MCF 10A (cell line): Measurements from ENCODE around the gene FAM187B. TPM values are rescaled to one million over a fixed set of nuclear protein-coding genes. Genes with fewer than 3 reads are reported as not detected.

Experiments
- BruUV-seq: library from RNA; stranded (reverse); fragments of 400-500 nt; replicated peaks from 2 replicates; lab custom pipeline; 2021; lab: Mats Ljungman, UMichigan
- CTCF ChIA-PET: fragments of 300-600 bp; sonication (Branson Sonifier 250); formaldehyde crosslinking; extraction: SDS; loops from one replicate; lab custom pipeline; 2021; ENCODE audit warnings: antibody characterized with exemption, inconsistent platforms; lab: Yijun Ruan, JAX
- POLR2A ChIA-PET: fragments of 300-600, 350-650 bp; sonication (Branson Sonifier 250); formaldehyde crosslinking; extraction: SDS; loops from one replicate; lab custom pipeline; 2020; ENCODE audit warnings: antibody characterized with exemption, inconsistent platforms; lab: Yijun Ruan, JAX
- DNase-seq: peaks from one replicate; pipeline ENCODE4 v3.0.0-alpha.2; 2018; ENCODE audit not compliant: unreplicated experiment
- H3K27ac Mint-ChIP-seq: one replicate; pipeline ENCODE4 v1.8.0; 2022; ENCODE audit warnings: mild to moderate bottlenecking, low read depth, mixed read lengths; ENCODE audit not compliant: unreplicated experiment
- H3K27me3 Mint-ChIP-seq: one replicate; pipeline ENCODE4 v1.8.0; 2022; ENCODE audit warnings: mixed read lengths; ENCODE audit not compliant: insufficient read depth, unreplicated experiment
- H3K36me3 Mint-ChIP-seq: one replicate; pipeline ENCODE4 v1.8.0; 2022; ENCODE audit warnings: mild to moderate bottlenecking, moderate library complexity, mixed read lengths; ENCODE audit not compliant: insufficient read depth, unreplicated experiment
- H3K4me1 Mint-ChIP-seq: one replicate; pipeline ENCODE4 v1.8.0; 2022; ENCODE audit warnings: mixed read lengths; ENCODE audit not compliant: insufficient read depth, unreplicated experiment
- H3K4me3 Mint-ChIP-seq: one replicate; pipeline ENCODE4 v1.8.0; 2022; ENCODE audit warnings: mild to moderate bottlenecking, moderate library complexity, mixed read lengths; ENCODE audit not compliant: unreplicated experiment
- H3K9me3 Mint-ChIP-seq: one replicate; pipeline ENCODE4 v1.8.0; 2022; ENCODE audit warnings: mixed read lengths; ENCODE audit not compliant: unreplicated experiment
- CTCF ChIP-seq: fragments of 200-600 bp; IDR thresholded peaks from one replicate; pipeline ENCODE4 v1.8.0; 2022; ENCODE audit warnings: antibody characterized with exemption, mild to moderate bottlenecking; ENCODE audit not compliant: unreplicated experiment
- intact Hi-C: fragments of 100-400 bp; cut with micrococcal nuclease; formaldehyde crosslinking; loops from 2 replicates; pipeline ENCODE4 v1.14.1; 2022
- total RNA-seq: library from RNA; stranded (reverse); gene quantifications from 2 replicates; pipeline ENCODE4 v1.2.3, GENCODE V29; 2022

FAM187B gene
- total RNA-seq, 1 experiment from 2014 or later: not detected

GRCh38 chr19:35257113-35257461 is 28.5 kb upstream of the FAM187B start:
- peaks cover 59% of the 10 kb centered on the region for H3K36me3 Mint-ChIP-seq
- H3K27me3 Mint-ChIP-seq: no peaks in the 10 kb centered on the region
- DNase-seq: no peak
- H3K27ac Mint-ChIP-seq: no peak overlapping the region
- intact Hi-C loops: no loop called here
- no peak overlapping the region for H3K4me3 Mint-ChIP-seq
- ChIA-PET CTCF (interaction anchor here (0.7 to 1.2 kb wide), 2 partner anchors 13 to 126 kb away, joined by 4 read pairs; no protein-coding TSS in a partner anchor), POLR2A (interaction anchor here (0.7 to 1.4 kb wide), 3 partner anchors 9 to 1118 kb away, joined by 3 to 4 read pairs (median 4); no protein-coding TSS in a partner anchor)
- TF ChIP-seq CTCF: no peak
- BruUV-seq: no TSS peak
- H3K9me3 Mint-ChIP-seq: no peaks in the 10 kb centered on the region
- no peaks in the 10 kb centered on the region for H3K4me1 Mint-ChIP-seq

- TF ChIP-seq CTCF: no peak
- Mint-ChIP-seq H3K9me3 (no peaks in the 10 kb centered on the region), H3K27me3 (no peaks in the 10 kb centered on the region), H3K27ac (no peak overlapping the region), H3K36me3 (peaks cover 64% of the 10 kb centered on the region), H3K4me3 (no peak overlapping the region), H3K4me1 (no peaks in the 10 kb centered on the region)
- no peak for DNase-seq
- CTCF ChIA-PET: interaction anchor here (0.7 to 1.2 kb wide), 3 partner anchors 14 to 126 kb away, joined by 4 read pairs; no protein-coding TSS in a partner anchor
- no TSS peak for BruUV-seq
- POLR2A ChIA-PET: interaction anchor here (0.8 to 1.4 kb wide), 3 partner anchors 8 to 11 kb away, joined by 3 to 4 read pairs (median 4); no protein-coding TSS in a partner anchor
- intact Hi-C loops: no loop called here
Observed at GRCh38 chr19:35256566-35256965, 28.0 kb upstream of the FAM187B start.

GRCh38 chr19:35254341-35255297 is 26.1 kb upstream of the FAM187B start:
- no peak for DNase-seq
- H3K36me3 Mint-ChIP-seq: peaks cover 60% of the 10 kb centered on the region
- no peak overlapping the region for H3K4me3 Mint-ChIP-seq
- H3K9me3 Mint-ChIP-seq: no peaks in the 10 kb centered on the region
- peaks cover 3% of the 10 kb centered on the region for H3K4me1 Mint-ChIP-seq
- no peak for TF ChIP-seq CTCF
- no peak overlapping the region for H3K27ac Mint-ChIP-seq
- ChIA-PET CTCF (interaction anchor here (0.6 to 1.5 kb wide), 4 partner anchors 10 to 252 kb away, joined by 3 read pairs; partner anchors contain the start of gene USF2), POLR2A (interaction anchor here (1.0 kb wide), 1 partner anchor 13 kb away, joined by 4 read pairs; no protein-coding TSS in a partner anchor)
- no TSS peak for BruUV-seq
- intact Hi-C loops: no loop called here
- H3K27me3 Mint-ChIP-seq: no peaks in the 10 kb centered on the region
